ENCODE measurements around the gene CGB8.

DNA sequence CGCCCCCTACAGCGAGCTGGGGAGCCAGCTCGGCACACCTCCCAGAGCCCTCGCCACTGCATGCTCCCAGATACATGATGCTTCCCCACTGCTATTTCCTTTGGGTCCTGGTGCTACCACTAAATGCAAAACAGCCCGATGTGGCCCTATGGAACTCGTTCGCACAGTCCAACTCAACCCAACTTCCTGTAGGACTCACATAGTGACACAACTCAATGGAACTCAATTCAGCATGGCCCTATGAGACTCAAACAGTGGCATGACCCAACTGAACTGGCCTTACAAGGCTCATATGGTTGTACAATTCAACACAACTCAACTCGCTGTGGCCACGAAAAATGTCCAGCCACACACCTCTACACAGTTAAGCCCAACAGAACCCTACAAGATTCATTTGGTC, 20.1 kb upstream of the CGB8 start:
- no peak for TF ChIP-seq EZH2 (IDR thresholded peaks at IDR 0.05; ENCODE audit: low read length)
- TF ChIP-seq, protein P1, sequence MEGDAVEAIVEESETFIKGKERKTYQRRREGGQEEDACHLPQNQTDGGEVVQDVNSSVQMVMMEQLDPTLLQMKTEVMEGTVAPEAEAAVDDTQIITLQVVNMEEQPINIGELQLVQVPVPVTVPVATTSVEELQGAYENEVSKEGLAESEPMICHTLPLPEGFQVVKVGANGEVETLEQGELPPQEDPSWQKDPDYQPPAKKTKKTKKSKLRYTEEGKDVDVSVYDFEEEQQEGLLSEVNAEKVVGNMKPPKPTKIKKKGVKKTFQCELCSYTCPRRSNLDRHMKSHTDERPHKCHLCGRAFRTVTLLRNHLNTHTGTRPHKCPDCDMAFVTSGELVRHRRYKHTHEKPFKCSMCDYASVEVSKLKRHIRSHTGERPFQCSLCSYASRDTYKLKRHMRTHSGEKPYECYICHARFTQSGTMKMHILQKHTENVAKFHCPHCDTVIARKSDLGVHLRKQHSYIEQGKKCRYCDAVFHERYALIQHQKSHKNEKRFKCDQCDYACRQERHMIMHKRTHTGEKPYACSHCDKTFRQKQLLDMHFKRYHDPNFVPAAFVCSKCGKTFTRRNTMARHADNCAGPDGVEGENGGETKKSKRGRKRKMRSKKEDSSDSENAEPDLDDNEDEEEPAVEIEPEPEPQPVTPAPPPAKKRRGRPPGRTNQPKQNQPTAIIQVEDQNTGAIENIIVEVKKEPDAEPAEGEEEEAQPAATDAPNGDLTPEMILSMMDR (optimal IDR thresholded peaks at IDR 0.05 in 1 of 3, IDR thresholded peaks at IDR 0.05 in 1 of 3, conservative IDR thresholded peaks at IDR 0.05 in 1 of 3; ENCODE audit: extremely low read depth in 1 of 3, insufficient read depth in 2 of 3, low read length in 3 of 3), result no peak

Measured in keratinocyte (primary cell).